Activated CD4-positive, alpha-beta T cell treated with anti-CD3 and anti-CD28 coated beads, Interleukin-2, amount 10 ng/mL, durations not matched to agents 7 days and 5 days (primary cell): ENCODE data around the gene LONRF2. TPM values are rescaled to one million over a fixed set of nuclear protein-coding genes. Genes with fewer than 3 reads are reported as not detected.
A peak's percentile ranks its signal among the peaks of the same experiment; 100 is the strongest.

ENCODE experiments used
- CTCF ChIA-PET: fragments of 350-600 bp; sonication (Branson Sonifier 250); formaldehyde crosslinking; loops from one replicate; lab custom pipeline; 2021; ENCODE audit warnings: antibody characterized with exemption; lab: Charles Lee
- POLR2A ChIA-PET: fragments of 350-600 bp; sonication (Branson Sonifier 250); formaldehyde crosslinking; loops from one replicate; lab custom pipeline; 2021; ENCODE audit warnings: antibody characterized with exemption; lab: Charles Lee
- DNase-seq: peaks from one replicate; pipeline ENCODE4 v3.0.0-alpha.2; 2020
- H3K27ac Mint-ChIP-seq: one replicate; pipeline ENCODE4 v1.8.0; 2021; ENCODE audit warnings: mild to moderate bottlenecking, moderate library complexity, mixed read lengths
- H3K27me3 Mint-ChIP-seq: one replicate; pipeline ENCODE4 v1.8.0; 2021; ENCODE audit warnings: mixed read lengths
- H3K36me3 Mint-ChIP-seq: one replicate; pipeline ENCODE4 v1.8.0; 2021; ENCODE audit warnings: low read depth, mixed read lengths
- H3K4me1 Mint-ChIP-seq: one replicate; pipeline ENCODE4 v1.8.0; 2021; ENCODE audit warnings: mixed read lengths
- H3K4me3 Mint-ChIP-seq: one replicate; pipeline ENCODE4 v1.8.0; 2021; ENCODE audit warnings: mild to moderate bottlenecking, moderate library complexity, mixed read lengths
- H3K9me3 Mint-ChIP-seq: one replicate; pipeline ENCODE4 v1.8.0; 2021; ENCODE audit warnings: mixed read lengths
- total RNA-seq, 2 experiments: library from RNA; stranded (reverse); gene quantifications; one replicate each; pipeline ENCODE4 v1.2.3, GENCODE V29; 2021

LONRF2 gene
- total RNA-seq, 2 experiments from 2014 or later: 0.02 TPM

- no peak for DNase-seq
- Mint-ChIP-seq H3K9me3 (no peaks in the 10 kb centered on the region), H3K27ac (no peak overlapping the region), H3K4me1 (peaks cover 4% of the 10 kb centered on the region), H3K27me3 (no peaks in the 10 kb centered on the region), H3K4me3 (no peak overlapping the region), H3K36me3 (no peaks in the 10 kb centered on the region)
- POLR2A ChIA-PET: no interaction called here
- CTCF ChIA-PET: no interaction called here
Observed at GRCh38 chr2:100270381-100271146, 51.7 kb downstream of the LONRF2 start.

- H3K9me3 Mint-ChIP-seq: no peaks in the 10 kb centered on the region
- no peak overlapping the region for H3K27ac Mint-ChIP-seq
- H3K36me3 Mint-ChIP-seq: no peaks in the 10 kb centered on the region
- POLR2A ChIA-PET: no interaction called here
- H3K27me3 Mint-ChIP-seq: no peaks in the 10 kb centered on the region
- H3K4me1 Mint-ChIP-seq: peaks cover 4% of the 10 kb centered on the region
- CTCF ChIA-PET: no interaction called here
- DNase-seq: no peak
- H3K4me3 Mint-ChIP-seq: no peak overlapping the region
Observed at GRCh38 chr2:100269889-100270288, 52.4 kb downstream of the LONRF2 start.

- no peak for DNase-seq
- Mint-ChIP-seq H3K9me3 (no peaks in the 10 kb centered on the region), H3K36me3 (no peaks in the 10 kb centered on the region), H3K4me1 (peaks cover 3% of the 10 kb centered on the region), H3K27me3 (no peaks in the 10 kb centered on the region), H3K4me3 (no peak overlapping the region), H3K27ac (no peak overlapping the region)
- ChIA-PET CTCF (no interaction called here), POLR2A (no interaction called here)
Observed at GRCh38 chr2:100268986-100269385, 53.3 kb downstream of the LONRF2 start.

- no peak for DNase-seq
- no peaks in the 10 kb centered on the region for H3K36me3 Mint-ChIP-seq
- POLR2A ChIA-PET: no interaction called here
- H3K27me3 Mint-ChIP-seq: no peaks in the 10 kb centered on the region
- H3K9me3 Mint-ChIP-seq: no peaks in the 10 kb centered on the region
- CTCF ChIA-PET: no interaction called here
- H3K4me3 Mint-ChIP-seq: no peak overlapping the region
- H3K4me1 Mint-ChIP-seq: no peaks in the 10 kb centered on the region
- no peak overlapping the region for H3K27ac Mint-ChIP-seq
Observed at GRCh38 chr2:100267751-100268150, 54.5 kb downstream of the LONRF2 start.

- no peaks in the 10 kb centered on the region for H3K27me3 Mint-ChIP-seq
- ChIA-PET POLR2A (no interaction called here), CTCF (interaction anchor here (1.3 kb wide), 1 partner anchor 115 kb away, joined by 3 read pairs; no protein-coding TSS in a partner anchor)
- no peak overlapping the region for H3K4me3 Mint-ChIP-seq
- no peaks in the 10 kb centered on the region for H3K36me3 Mint-ChIP-seq
- H3K4me1 Mint-ChIP-seq: no peaks in the 10 kb centered on the region
- no peak for DNase-seq
- no peaks in the 10 kb centered on the region for H3K9me3 Mint-ChIP-seq
- H3K27ac Mint-ChIP-seq: no peak overlapping the region
Observed at GRCh38 chr2:100266126-100266525, 56.2 kb downstream of the LONRF2 start.

- Mint-ChIP-seq H3K36me3 (no peaks in the 10 kb centered on the region), H3K4me1 (no peaks in the 10 kb centered on the region), H3K4me3 (no peak overlapping the region), H3K27me3 (no peaks in the 10 kb centered on the region), H3K9me3 (no peaks in the 10 kb centered on the region), H3K27ac (no peak overlapping the region)
- ChIA-PET CTCF (interaction anchor here (0.8 kb wide), 1 partner anchor 9 kb away, joined by 3 read pairs; no protein-coding TSS in a partner anchor), POLR2A (no interaction called here)
- no peak for DNase-seq
Observed at GRCh38 chr2:100265226-100265625, 57.1 kb downstream of the LONRF2 start.

GRCh38 chr2:100264651-100265050, 57.6 kb downstream of the LONRF2 start:
- Mint-ChIP-seq H3K27me3 (no peaks in the 10 kb centered on the region), H3K4me3 (no peak overlapping the region), H3K9me3 (no peaks in the 10 kb centered on the region), H3K27ac (no peak overlapping the region), H3K36me3 (no peaks in the 10 kb centered on the region), H3K4me1 (no peaks in the 10 kb centered on the region)
- no peak for DNase-seq
- ChIA-PET POLR2A (no interaction called here), CTCF (no interaction called here)

GRCh38 chr2:100264121-100264520, 58.2 kb downstream of the LONRF2 start:
- POLR2A ChIA-PET: no interaction called here

GRCh38 chr2:100262555-100263320, 59.6 kb downstream of the LONRF2 start:
- ChIA-PET POLR2A (interaction anchor here (0.6 kb wide), 1 partner anchor 118 kb away, joined by 4 read pairs; no protein-coding TSS in a partner anchor), CTCF (interaction anchor here (1.2 to 3.4 kb wide), 7 partner anchors 11 to 703 kb away, joined by 3 to 27 read pairs (median 6); no protein-coding TSS in a partner anchor)
- Mint-ChIP-seq H3K4me1 (no peaks in the 10 kb centered on the region), H3K27me3 (no peaks in the 10 kb centered on the region), H3K27ac (no peak overlapping the region), H3K4me3 (no peak overlapping the region), H3K36me3 (no peaks in the 10 kb centered on the region), H3K9me3 (no peaks in the 10 kb centered on the region)
- peak; percentile 69 for DNase-seq

More at GRCh38 chr2:100264121-100264520, 58.2 kb downstream of the LONRF2 start:
- H3K9me3 Mint-ChIP-seq: no peaks in the 10 kb centered on the region
- no peak for DNase-seq
- no peak overlapping the region for H3K27ac Mint-ChIP-seq
- no peaks in the 10 kb centered on the region for H3K4me1 Mint-ChIP-seq
- no peaks in the 10 kb centered on the region for H3K27me3 Mint-ChIP-seq
- no peak overlapping the region for H3K4me3 Mint-ChIP-seq
- H3K36me3 Mint-ChIP-seq: no peaks in the 10 kb centered on the region
- CTCF ChIA-PET: interaction anchor here (3.4 kb wide), 1 partner anchor 117 kb away, joined by 27 read pairs; no protein-coding TSS in a partner anchor

GRCh38 chr2:100262046-100262445, 60.3 kb downstream of the LONRF2 start:
- CTCF ChIA-PET: interaction anchor here (1.2 to 3.4 kb wide), 7 partner anchors 12 to 703 kb away, joined by 3 to 27 read pairs (median 6); no protein-coding TSS in a partner anchor
- Mint-ChIP-seq H3K9me3 (no peaks in the 10 kb centered on the region), H3K27ac (no peak overlapping the region), H3K27me3 (no peaks in the 10 kb centered on the region), H3K36me3 (no peaks in the 10 kb centered on the region), H3K4me3 (no peak overlapping the region), H3K4me1 (no peaks in the 10 kb centered on the region)
- DNase-seq: no peak
- POLR2A ChIA-PET: interaction anchor here (0.6 kb wide), 1 partner anchor 119 kb away, joined by 4 read pairs; no protein-coding TSS in a partner anchor

GRCh38 chr2:100260712-100261620, 61.3 kb downstream of the LONRF2 start:
- no peaks in the 10 kb centered on the region for H3K27me3 Mint-ChIP-seq
- no peak overlapping the region for H3K27ac Mint-ChIP-seq
- no peaks in the 10 kb centered on the region for H3K4me1 Mint-ChIP-seq
- CTCF ChIA-PET: interaction anchor here (0.7 to 3.4 kb wide), 6 partner anchors 13 to 129 kb away, joined by 4 to 27 read pairs (median 6); no protein-coding TSS in a partner anchor
- DNase-seq: peak; percentile 19
- H3K36me3 Mint-ChIP-seq: no peaks in the 10 kb centered on the region
- H3K9me3 Mint-ChIP-seq: no peaks in the 10 kb centered on the region
- POLR2A ChIA-PET: no interaction called here
- no peak overlapping the region for H3K4me3 Mint-ChIP-seq

GRCh38 chr2:100259106-100259505, 63.2 kb downstream of the LONRF2 start:
- H3K9me3 Mint-ChIP-seq: no peaks in the 10 kb centered on the region
- H3K27me3 Mint-ChIP-seq: no peaks in the 10 kb centered on the region
- no peak overlapping the region for H3K27ac Mint-ChIP-seq
- H3K36me3 Mint-ChIP-seq: no peaks in the 10 kb centered on the region
- no peak for DNase-seq
- no peaks in the 10 kb centered on the region for H3K4me1 Mint-ChIP-seq
- POLR2A ChIA-PET: no interaction called here
- CTCF ChIA-PET: no interaction called here
- no peak overlapping the region for H3K4me3 Mint-ChIP-seq
